ENCODE data around the gene NEK6. TPM values are rescaled to one million over a fixed set of nuclear protein-coding genes. Genes with fewer than 3 reads are reported as not detected.

Gene NEK6
- total RNA-seq, 1 donor from 2014 or later = 8.7 TPM

- Histone ChIP-seq H3K4me3 (no peak overlapping the region), H3K36me3 (peaks cover 5% of the 10 kb centered on the region), H3K27ac (replicated peaks) (no peak overlapping the region), H3K9me3 (replicated peaks) (no peaks in the 10 kb centered on the region), H3K27me3 (ENCODE audit: low read depth) (no peaks in the 10 kb centered on the region), H3K4me1 (peaks cover 57% of the 10 kb centered on the region)
- intact Hi-C loops (cut with micrococcal nuclease) = no loop called here
- DNase-seq = no peak
- TF ChIP-seq CTCF (IDR thresholded peaks at IDR 0.05; ENCODE audit: borderline replicate concordance) = no peak
Measured at GRCh38 chr9:124369231-124369797, 111.6 kb downstream of the NEK6 start.

GRCh38 chr9:124370896-124371582 lies 113.3 kb downstream of the NEK6 start:
- H3K27me3 ChIP-seq (ENCODE audit: low read depth) = no peaks in the 10 kb centered on the region
- no peaks in the 10 kb centered on the region for H3K9me3 ChIP-seq (replicated peaks)
- intact Hi-C loops (cut with micrococcal nuclease) = no loop called here
- TF ChIP-seq CTCF (IDR thresholded peaks at IDR 0.05; ENCODE audit: borderline replicate concordance) = no peak
- H3K36me3 ChIP-seq = peaks cover 5% of the 10 kb centered on the region
- no peak overlapping the region for H3K27ac ChIP-seq (replicated peaks)
- H3K4me1 ChIP-seq = peaks cover 56% of the 10 kb centered on the region
- no peak for DNase-seq
- no peak overlapping the region for H3K4me3 ChIP-seq

DNA sequence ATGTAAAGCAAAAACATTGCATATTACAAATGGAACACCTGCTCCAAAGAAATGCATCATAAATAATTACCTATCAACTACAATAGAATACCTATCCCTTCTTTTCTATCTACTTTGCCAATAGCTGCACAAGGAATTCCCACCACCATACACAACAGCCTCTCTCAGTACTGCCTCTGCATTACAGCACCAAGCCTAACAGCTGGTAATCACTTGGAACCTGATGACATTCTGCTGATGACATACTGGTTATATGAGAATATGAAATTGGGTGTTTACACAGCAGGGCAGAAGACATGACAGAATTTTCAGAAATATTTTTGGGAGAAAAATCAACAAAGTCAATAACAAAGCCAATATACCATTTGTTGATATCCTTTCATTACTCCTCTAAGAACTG lies 114.3 kb downstream of the NEK6 start:
- intact Hi-C loops (cut with micrococcal nuclease) = no loop called here

GRCh38 chr9:124373386-124373785 lies 115.6 kb downstream of the NEK6 start:
- TF ChIP-seq CTCF (IDR thresholded peaks at IDR 0.05; ENCODE audit: borderline replicate concordance) = no peak
- Histone ChIP-seq H3K4me1 (peaks cover 59% of the 10 kb centered on the region), H3K27me3 (ENCODE audit: low read depth) (no peaks in the 10 kb centered on the region), H3K4me3 (no peak overlapping the region), H3K36me3 (peaks cover 5% of the 10 kb centered on the region), H3K27ac (replicated peaks) (no peak overlapping the region), H3K9me3 (replicated peaks) (no peaks in the 10 kb centered on the region)
- intact Hi-C loops (cut with micrococcal nuclease) = no loop called here
- no peak for DNase-seq

More for the DNA sequence above, 114.3 kb downstream of the NEK6 start:
- Histone ChIP-seq H3K27ac (replicated peaks) (no peak overlapping the region), H3K9me3 (replicated peaks) (no peaks in the 10 kb centered on the region), H3K36me3 (peaks cover 5% of the 10 kb centered on the region), H3K27me3 (ENCODE audit: low read depth) (no peaks in the 10 kb centered on the region), H3K4me3 (no peak overlapping the region), H3K4me1 (peaks cover 54% of the 10 kb centered on the region)
- no peak for DNase-seq
- no peak for TF ChIP-seq CTCF (IDR thresholded peaks at IDR 0.05; ENCODE audit: borderline replicate concordance)

DNA sequence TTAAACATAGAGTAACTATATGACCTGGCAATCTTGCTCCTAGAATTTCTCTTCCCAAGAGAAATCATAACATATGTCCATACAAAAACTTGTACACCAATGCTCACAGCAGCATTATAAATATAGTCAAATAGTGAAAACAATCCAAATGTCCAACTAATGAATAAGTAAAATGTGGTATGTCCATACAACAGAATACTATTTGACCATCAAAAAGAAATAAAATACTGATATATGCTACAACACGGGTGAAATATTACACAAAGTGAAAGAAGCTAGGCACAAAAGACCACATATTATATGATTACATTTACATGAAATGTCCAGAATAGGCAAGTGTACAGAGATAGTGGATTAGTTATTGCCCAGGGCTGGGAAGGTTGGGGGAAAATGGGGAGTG lies 116.1 kb downstream of the NEK6 start:
- H3K27ac ChIP-seq (replicated peaks) = no peak overlapping the region

More for the DNA sequence above, 116.1 kb downstream of the NEK6 start:
- DNase-seq = no peak
- no peak overlapping the region for H3K4me3 ChIP-seq
- TF ChIP-seq CTCF (IDR thresholded peaks at IDR 0.05; ENCODE audit: borderline replicate concordance) = no peak
- H3K9me3 ChIP-seq (replicated peaks) = no peaks in the 10 kb centered on the region
- peaks cover 59% of the 10 kb centered on the region for H3K4me1 ChIP-seq
- no peaks in the 10 kb centered on the region for H3K27me3 ChIP-seq (ENCODE audit: low read depth)
- intact Hi-C loops (cut with micrococcal nuclease) = no loop called here
- peaks cover 5% of the 10 kb centered on the region for H3K36me3 ChIP-seq
